Measurements from ENCODE around the gene FAM47B.

FAM47B gene

GRCh38 chrX:34942496-34942895 lies at the start of gene FAM47B:
FAM47B (plus strand) TSS chrX:34942796; CDS start chrX:34942832, 36 bp downstream.
- ATAC-seq (replicated peaks; ENCODE audit: extremely low read depth, poor library complexity, severe bottlenecking) (no peak), DNase-seq (ENCODE audit: low spot score in 2 of 2) (no peak)
- H3K4me1 Mint-ChIP-seq: no peaks in the 10 kb centered on the region
- H3K27me3 Mint-ChIP-seq: no peaks in the 10 kb centered on the region
- no peak within 1 kb of the TSS for H3K27ac Mint-ChIP-seq (ENCODE audit: low read depth)
- H3K36me3 Mint-ChIP-seq (ENCODE audit: insufficient read depth): peaks cover 2% of the 10 kb centered on the region
- H3K4me3 Mint-ChIP-seq: no peak within 1 kb of the TSS
- peaks cover 5% of the 10 kb centered on the region for H3K9me3 Mint-ChIP-seq

- no peak overlapping the region for H3K27ac Mint-ChIP-seq (ENCODE audit: low read depth)
- H3K9me3 Mint-ChIP-seq: no peaks in the 10 kb centered on the region
- no peak for ATAC-seq (replicated peaks; ENCODE audit: extremely low read depth, poor library complexity, severe bottlenecking)
- no peak for DNase-seq (ENCODE audit: low spot score in 2 of 2)
- H3K27me3 Mint-ChIP-seq: no peaks in the 10 kb centered on the region
- no peaks in the 10 kb centered on the region for H3K4me1 Mint-ChIP-seq
- H3K4me3 Mint-ChIP-seq: no peak overlapping the region
- no peaks in the 10 kb centered on the region for H3K36me3 Mint-ChIP-seq (ENCODE audit: insufficient read depth)
Observed at GRCh38 chrX:34893741-34894140, 48.9 kb upstream of the FAM47B start.

- Mint-ChIP-seq H3K9me3 (no peaks in the 10 kb centered on the region), H3K27ac (ENCODE audit: low read depth) (no peak overlapping the region), H3K4me3 (no peak overlapping the region), H3K4me1 (no peaks in the 10 kb centered on the region), H3K36me3 (ENCODE audit: insufficient read depth) (no peaks in the 10 kb centered on the region), H3K27me3 (no peaks in the 10 kb centered on the region)
- DNase-seq (ENCODE audit: low spot score in 2 of 2): no peak
- no peak for ATAC-seq (replicated peaks; ENCODE audit: extremely low read depth, poor library complexity, severe bottlenecking)
Observed at GRCh38 chrX:34900691-34901090, 41.9 kb upstream of the FAM47B start.

GRCh38 chrX:34901761-34902160 lies 40.8 kb upstream of the FAM47B start:
- Mint-ChIP-seq H3K27ac (ENCODE audit: low read depth) (no peak overlapping the region), H3K27me3 (no peaks in the 10 kb centered on the region), H3K4me1 (no peaks in the 10 kb centered on the region), H3K9me3 (peaks cover 3% of the 10 kb centered on the region), H3K4me3 (no peak overlapping the region), H3K36me3 (ENCODE audit: insufficient read depth) (no peaks in the 10 kb centered on the region)
- DNase-seq (ENCODE audit: low spot score in 2 of 2) (no peak), ATAC-seq (replicated peaks; ENCODE audit: extremely low read depth, poor library complexity, severe bottlenecking) (no peak)

GRCh38 chrX:34903316-34903715 lies 39.3 kb upstream of the FAM47B start:
- Mint-ChIP-seq H3K27ac (ENCODE audit: low read depth) (no peak overlapping the region), H3K9me3 (peaks cover 5% of the 10 kb centered on the region), H3K36me3 (ENCODE audit: insufficient read depth) (no peaks in the 10 kb centered on the region), H3K4me1 (no peaks in the 10 kb centered on the region), H3K27me3 (no peaks in the 10 kb centered on the region), H3K4me3 (no peak overlapping the region)
- ATAC-seq (replicated peaks; ENCODE audit: extremely low read depth, poor library complexity, severe bottlenecking) (no peak), DNase-seq (ENCODE audit: low spot score in 2 of 2) (no peak)

GRCh38 chrX:34909151-34909550 lies 33.4 kb upstream of the FAM47B start:
- H3K9me3 Mint-ChIP-seq: peaks cover 5% of the 10 kb centered on the region
- H3K27ac Mint-ChIP-seq (ENCODE audit: low read depth): no peak overlapping the region
- no peaks in the 10 kb centered on the region for H3K27me3 Mint-ChIP-seq
- no peak overlapping the region for H3K4me3 Mint-ChIP-seq
- DNase-seq (ENCODE audit: low spot score in 2 of 2) (no peak), ATAC-seq (replicated peaks; ENCODE audit: extremely low read depth, poor library complexity, severe bottlenecking) (no peak)
- H3K4me1 Mint-ChIP-seq: no peaks in the 10 kb centered on the region
- no peaks in the 10 kb centered on the region for H3K36me3 Mint-ChIP-seq (ENCODE audit: insufficient read depth)

- DNase-seq (ENCODE audit: low spot score in 2 of 2) (no peak), ATAC-seq (replicated peaks; ENCODE audit: extremely low read depth, poor library complexity, severe bottlenecking) (no peak)
- Mint-ChIP-seq H3K27me3 (no peaks in the 10 kb centered on the region), H3K27ac (ENCODE audit: low read depth) (no peak overlapping the region), H3K9me3 (peaks cover 6% of the 10 kb centered on the region), H3K4me1 (no peaks in the 10 kb centered on the region), H3K36me3 (ENCODE audit: insufficient read depth) (no peaks in the 10 kb centered on the region), H3K4me3 (no peak overlapping the region)
Observed at GRCh38 chrX:34915463-34916225, 27.0 kb upstream of the FAM47B start.

GRCh38 chrX:34917146-34917545 lies 25.4 kb upstream of the FAM47B start:
- Mint-ChIP-seq H3K27ac (ENCODE audit: low read depth) (no peak overlapping the region), H3K27me3 (no peaks in the 10 kb centered on the region), H3K4me1 (no peaks in the 10 kb centered on the region), H3K36me3 (ENCODE audit: insufficient read depth) (no peaks in the 10 kb centered on the region), H3K9me3 (peaks cover 6% of the 10 kb centered on the region), H3K4me3 (no peak overlapping the region)
- ATAC-seq (replicated peaks; ENCODE audit: extremely low read depth, poor library complexity, severe bottlenecking) (no peak), DNase-seq (ENCODE audit: low spot score in 2 of 2) (no peak)

- no peak overlapping the region for H3K27ac Mint-ChIP-seq (ENCODE audit: low read depth)
Observed at GRCh38 chrX:34918091-34918736, 24.4 kb upstream of the FAM47B start.

GRCh38 chrX:34918856-34919255 lies 23.7 kb upstream of the FAM47B start:
- peaks cover 6% of the 10 kb centered on the region for H3K9me3 Mint-ChIP-seq
- no peak for ATAC-seq (replicated peaks; ENCODE audit: extremely low read depth, poor library complexity, severe bottlenecking)
- H3K27me3 Mint-ChIP-seq: no peaks in the 10 kb centered on the region
- no peak for DNase-seq (ENCODE audit: low spot score in 2 of 2)
- no peaks in the 10 kb centered on the region for H3K4me1 Mint-ChIP-seq
- H3K36me3 Mint-ChIP-seq (ENCODE audit: insufficient read depth): no peaks in the 10 kb centered on the region
- no peak overlapping the region for H3K27ac Mint-ChIP-seq (ENCODE audit: low read depth)
- no peak overlapping the region for H3K4me3 Mint-ChIP-seq

More at GRCh38 chrX:34918091-34918736, 24.4 kb upstream of the FAM47B start:
- Mint-ChIP-seq H3K9me3 (peaks cover 6% of the 10 kb centered on the region), H3K4me3 (no peak overlapping the region), H3K27me3 (no peaks in the 10 kb centered on the region), H3K4me1 (no peaks in the 10 kb centered on the region), H3K36me3 (ENCODE audit: insufficient read depth) (no peaks in the 10 kb centered on the region)
- ATAC-seq (replicated peaks; ENCODE audit: extremely low read depth, poor library complexity, severe bottlenecking) (no peak), DNase-seq (ENCODE audit: low spot score in 2 of 2) (no peak)

- Mint-ChIP-seq H3K27me3 (no peaks in the 10 kb centered on the region), H3K9me3 (no peaks in the 10 kb centered on the region), H3K27ac (ENCODE audit: low read depth) (no peak overlapping the region), H3K4me1 (no peaks in the 10 kb centered on the region), H3K4me3 (no peak overlapping the region), H3K36me3 (ENCODE audit: insufficient read depth) (no peaks in the 10 kb centered on the region)
- ATAC-seq (replicated peaks; ENCODE audit: extremely low read depth, poor library complexity, severe bottlenecking): no peak
- DNase-seq (ENCODE audit: low spot score in 2 of 2): no peak
Observed at GRCh38 chrX:34927866-34928265, 14.7 kb upstream of the FAM47B start.

GRCh38 chrX:34943235-34943634 lies 639 bp downstream of the FAM47B start:
- ATAC-seq (replicated peaks; ENCODE audit: extremely low read depth, poor library complexity, severe bottlenecking) (no peak), DNase-seq (ENCODE audit: low spot score in 2 of 2) (no peak)
- H3K27me3 Mint-ChIP-seq: no peaks in the 10 kb centered on the region

GRCh38 chrX:34956916-34957315 lies 14.3 kb downstream of the FAM47B start:
- H3K27ac Mint-ChIP-seq (ENCODE audit: low read depth): no peak overlapping the region
- ATAC-seq (replicated peaks; ENCODE audit: extremely low read depth, poor library complexity, severe bottlenecking): no peak
- H3K36me3 Mint-ChIP-seq (ENCODE audit: insufficient read depth): no peaks in the 10 kb centered on the region
- no peak overlapping the region for H3K4me3 Mint-ChIP-seq
- no peaks in the 10 kb centered on the region for H3K27me3 Mint-ChIP-seq
- H3K4me1 Mint-ChIP-seq: no peaks in the 10 kb centered on the region
- peaks cover 6% of the 10 kb centered on the region for H3K9me3 Mint-ChIP-seq
- no peak for DNase-seq (ENCODE audit: low spot score in 2 of 2)

More at GRCh38 chrX:34943235-34943634, 639 bp downstream of the FAM47B start:
- peaks cover 5% of the 10 kb centered on the region for H3K9me3 Mint-ChIP-seq
- H3K36me3 Mint-ChIP-seq (ENCODE audit: insufficient read depth): peaks cover 2% of the 10 kb centered on the region
- H3K4me3 Mint-ChIP-seq: no peak overlapping the region
- H3K4me1 Mint-ChIP-seq: no peaks in the 10 kb centered on the region
- no peak overlapping the region for H3K27ac Mint-ChIP-seq (ENCODE audit: low read depth)

All from central memory CD8-positive, alpha-beta T cell (primary cell).